Neural cell (in vitro differentiated cells): ENCODE data around the gene SARS2. TPM values are rescaled to one million over a fixed set of nuclear protein-coding genes. Genes with fewer than 3 reads are reported as not detected.

Experiments used
- H2AFZ ChIP-seq: fragments of 200-600, 300-800 bp; sonication (generic), shearing (Covaris generic); 2 replicates; pipeline ENCODE4 v1.6.0; 2014; ENCODE audit warnings: low read depth, mild to moderate bottlenecking, antibody characterized with exemption, low read length, moderate library complexity
- H3F3A ChIP-seq: fragments of 200-600 bp; shearing (Covaris generic); 2 replicates; pipeline ENCODE4 v1.6.1; 2016; ENCODE audit warnings: mild to moderate bottlenecking, moderate library complexity, mixed read lengths, antibody characterized with exemption, low read length; ENCODE audit not compliant: insufficient read depth, poor library complexity, severe bottlenecking
- H3K27ac ChIP-seq: fragments of 200-600, 300-800 bp; sonication (generic), shearing (Covaris generic); 2 replicates; pipeline ENCODE4 v1.5.1; 2014; ENCODE audit warnings: mild to moderate bottlenecking, low read length, moderate library complexity
- H3K27me3 ChIP-seq: fragments of 300-800, 200-600 bp; sonication (generic), shearing (Covaris generic); 2 replicates; pipeline ENCODE4 v1.6.0; 2014; ENCODE audit warnings: mild to moderate bottlenecking, low read depth, low read length, moderate library complexity; ENCODE audit not compliant: insufficient read depth
- H3K36me3 ChIP-seq: fragments of 300-800, 200-600 bp; sonication (generic), shearing (Covaris generic); 2 replicates; pipeline ENCODE4 v1.5.1; 2014; ENCODE audit warnings: mild to moderate bottlenecking, antibody characterized with exemption, low read length, moderate library complexity; ENCODE audit not compliant: insufficient read depth
- H3K4me2 ChIP-seq: fragments of 300-800, 200-600 bp; sonication (generic), shearing (Covaris generic); 2 replicates; pipeline ENCODE4 v1.6.0; 2014; ENCODE audit warnings: mild to moderate bottlenecking, low read length
- H3K4me3 ChIP-seq: fragments of 300-800, 200-600 bp; sonication (generic), shearing (Covaris generic); 2 replicates; pipeline ENCODE4 v1.5.1; 2014; ENCODE audit warnings: mild to moderate bottlenecking, low read length, moderate library complexity
- H3K79me2 ChIP-seq: fragments of 200-600 bp; shearing (Covaris generic); replicated peaks from 2 replicates; pipeline ENCODE4 v1.6.0; 2014; ENCODE audit warnings: mild to moderate bottlenecking, low read length, moderate library complexity; ENCODE audit not compliant: insufficient read depth
- H3K9ac ChIP-seq: fragments of 300-800, 200-600 bp; sonication (generic), shearing (Covaris generic); 2 replicates; pipeline ENCODE4 v1.6.1; 2016; ENCODE audit warnings: mild to moderate bottlenecking, low read length, mixed read lengths
- H3K9me2 ChIP-seq: fragments of 200-600 bp; shearing (Covaris generic); 2 replicates; pipeline ENCODE4 v1.6.1; 2016; ENCODE audit warnings: mild to moderate bottlenecking, low read length, mixed read lengths; ENCODE audit not compliant: insufficient read depth
- H3K9me3 ChIP-seq: fragments of 200-600, 300-800 bp; sonication (generic), shearing (Covaris generic); 2 replicates; pipeline ENCODE4 v1.6.1; 2016; ENCODE audit warnings: mild to moderate bottlenecking, mixed run types, low read length, moderate library complexity, mixed read lengths
- H4K20me1 ChIP-seq: fragments of 200-600 bp; shearing (Covaris generic); 2 replicates; pipeline ENCODE4 v1.6.1; 2016; ENCODE audit warnings: mild to moderate bottlenecking, mixed run types; ENCODE audit not compliant: insufficient read depth
- CTCF ChIP-seq: fragments of 450-650 bp; IDR thresholded peaks from 2 replicates; pipeline ENCODE4 v1.5.1; 2014; ENCODE audit warnings: antibody characterized with exemption, mild to moderate bottlenecking, moderate library complexity; ENCODE audit not compliant: poor library complexity, severe bottlenecking
- EP300 ChIP-seq: fragments of 450-650 bp; conservative IDR thresholded peaks from 2 replicates; pipeline ENCODE4 v1.6.1; 2014; ENCODE audit warnings: antibody characterized with exemption, mild to moderate bottlenecking, moderate library complexity; ENCODE audit not compliant: poor library complexity, severe bottlenecking
- EZH2 ChIP-seq: fragments of 200-600, 300-800 bp; shearing (Covaris generic), sonication (generic); IDR thresholded peaks from 2 replicates; pipeline ENCODE4 v1.6.1; 2014; ENCODE audit warnings: antibody characterized with exemption, low read length, borderline replicate concordance, mild to moderate bottlenecking; ENCODE audit not compliant: insufficient read depth, poor library complexity, severe bottlenecking
- MXI1 ChIP-seq: fragments of 450-650 bp; conservative IDR thresholded peaks from 2 replicates; pipeline ENCODE4 v1.6.1; 2014; ENCODE audit warnings: antibody characterized with exemption, mild to moderate bottlenecking; ENCODE audit not compliant: poor library complexity, severe bottlenecking
- POLR2AphosphoS5 ChIP-seq: IDR thresholded peaks from 2 replicates; pipeline ENCODE4 v1.6.1; 2012
- RAD21 ChIP-seq: fragments of 450-650 bp; conservative IDR thresholded peaks from 2 replicates; pipeline ENCODE4 v1.6.1; 2014; ENCODE audit warnings: antibody characterized with exemption, mild to moderate bottlenecking, moderate library complexity
- REST ChIP-seq: IDR thresholded peaks from 2 replicates; pipeline ENCODE4 v1.6.1; 2012; ENCODE audit warnings: borderline replicate concordance
- SMC3 ChIP-seq: fragments of 450-650 bp; conservative IDR thresholded peaks from 2 replicates; pipeline ENCODE4 v1.6.1; 2014; ENCODE audit warnings: antibody characterized with exemption, mild to moderate bottlenecking, moderate library complexity; ENCODE audit not compliant: poor library complexity
- TAF1 ChIP-seq: IDR thresholded peaks from 2 replicates; pipeline ENCODE4 v1.6.1; 2012; ENCODE audit warnings: low read depth
- polyA plus RNA-seq: library from polyadenylated mRNA; depleted of rRNA; stranded (reverse); fragments of >200 nt; gene quantifications from 2 replicates; pipeline ENCODE4 v1.2.3, GENCODE V29; 2014

Gene SARS2
- polyA plus RNA-seq, 1 donor from 2014 or later = 14.6 TPM

GRCh38 chr19:38953677-38954076 lies 23.1 kb upstream of the SARS2 start:
- H3K9ac ChIP-seq = no peak overlapping the region
- H3K9me3 ChIP-seq = no peaks in the 10 kb centered on the region
- H4K20me1 ChIP-seq = no peaks in the 10 kb centered on the region
- no peaks in the 10 kb centered on the region for H3K9me2 ChIP-seq
- H3K27ac ChIP-seq = no peak overlapping the region
- TF ChIP-seq RAD21 (no peak), SMC3 (no peak), REST (no peak), MXI1 (no peak), EP300 (no peak), TAF1 (no peak), POLR2AphosphoS5 (no peak), EZH2 (no peak), CTCF (no peak)
- H3K4me2 ChIP-seq = no peak overlapping the region
- no peaks in the 10 kb centered on the region for H3K36me3 ChIP-seq
- no peaks in the 10 kb centered on the region for H3K27me3 ChIP-seq
- no peaks in the 10 kb centered on the region for H3F3A ChIP-seq
- H2AFZ ChIP-seq = no peak overlapping the region
- no peaks in the 10 kb centered on the region for H3K79me2 ChIP-seq
- H3K4me3 ChIP-seq = no peak overlapping the region

GRCh38 chr19:38952395-38953165 lies 22.0 kb upstream of the SARS2 start:
- Histone ChIP-seq H3F3A (no peaks in the 10 kb centered on the region), H4K20me1 (no peaks in the 10 kb centered on the region), H3K4me3 (no peak overlapping the region), H3K4me2 (no peak overlapping the region), H2AFZ (no peak overlapping the region), H3K9me3 (no peaks in the 10 kb centered on the region), H3K27ac (no peak overlapping the region), H3K9me2 (no peaks in the 10 kb centered on the region), H3K9ac (no peak overlapping the region), H3K27me3 (no peaks in the 10 kb centered on the region), H3K79me2 (no peaks in the 10 kb centered on the region), H3K36me3 (no peaks in the 10 kb centered on the region)
- TF ChIP-seq REST (no peak), EZH2 (no peak), POLR2AphosphoS5 (no peak), TAF1 (no peak), EP300 (no peak), RAD21 (no peak), CTCF (peak; percentile 44), SMC3 (peak; percentile 30), MXI1 (no peak)
